T47D (cell line): ENCODE results near the gene CLASP1.
"Not testable (repeated sequence)": the region's sequence is repeated elsewhere in the genome, so short reads cannot be mapped to it uniquely, and the experiment has no call there.

ENCODE experiments used
- DNase-seq, 2 experiments: peaks; one replicate each; pipeline versions ENCODE4 v3.0.0 to v3.0.0-alpha.2; 2011 to 2012; ENCODE audit warnings: low read depth in 1 of 2, low spot score in 1 of 2
- JUND ChIP-seq: IDR thresholded peaks from 2 replicates; pipeline ENCODE4 v1.6.1; 2012; ENCODE audit warnings: low read depth
- in situ Hi-C: cut with HindIII; loops from 2 replicates; pipeline ENCODE4 v1.10.0; 2016; ENCODE audit warnings: low sequenced_read_pairs, low pct_unique_long_range_greater_than_20kb

CLASP1 gene

GRCh38 chr2:121558329-121558728 is 90.9 kb downstream of the CLASP1 start:
- in situ Hi-C loops: no loop called here
- DNase-seq: no peak
- no peak for TF ChIP-seq JUND

GRCh38 chr2:121555008-121555407 is 94.3 kb downstream of the CLASP1 start:
- TF ChIP-seq JUND: no peak
- in situ Hi-C loops: no loop called here

GRCh38 chr2:121552477-121553180 is 96.6 kb downstream of the CLASP1 start:
- in situ Hi-C loops, DNase-seq: not testable (repeated sequence)

More at GRCh38 chr2:121555008-121555407, 94.3 kb downstream of the CLASP1 start:
- no peak for DNase-seq

GRCh38 chr2:121550669-121551068 is 98.6 kb downstream of the CLASP1 start:
- TF ChIP-seq JUND: no peak
- DNase-seq: no peak
- in situ Hi-C loops: no loop called here

GRCh38 chr2:121547646-121548045 is 101.6 kb downstream of the CLASP1 start:
- TF ChIP-seq JUND: no peak
- no peak for DNase-seq
- in situ Hi-C loops: no loop called here

GRCh38 chr2:121545913-121546312 is 103.3 kb downstream of the CLASP1 start:
- TF ChIP-seq JUND: no peak
- in situ Hi-C loops: no loop called here
- no peak for DNase-seq

- TF ChIP-seq JUND: no peak
- in situ Hi-C loops: no loop called here
- no peak for DNase-seq
Observed at GRCh38 chr2:121545257-121545656, 104.0 kb downstream of the CLASP1 start.

- DNase-seq: no peak
- TF ChIP-seq JUND: no peak
- in situ Hi-C loops: no loop called here
Observed at GRCh38 chr2:121541495-121541894, 107.8 kb downstream of the CLASP1 start.

GRCh38 chr2:121539750-121540469 is 109.4 kb downstream of the CLASP1 start:
- DNase-seq: no peak
- no peak for TF ChIP-seq JUND
- in situ Hi-C loops: no loop called here

GRCh38 chr2:121536850-121537557 is 112.3 kb downstream of the CLASP1 start:
- DNase-seq: no peak
- in situ Hi-C loops: no loop called here
- TF ChIP-seq JUND: no peak

- DNase-seq: no peak
- in situ Hi-C loops: no loop called here
- TF ChIP-seq JUND: no peak
Observed at GRCh38 chr2:121536347-121536746, 112.9 kb downstream of the CLASP1 start.

GRCh38 chr2:121534007-121534406 is 115.3 kb downstream of the CLASP1 start:
- no peak for TF ChIP-seq JUND
- no peak for DNase-seq
- in situ Hi-C loops: no loop called here

- DNase-seq: peak; percentile 9 to 52
- TF ChIP-seq JUND: no peak
- in situ Hi-C loops: no loop called here
Observed at GRCh38 chr2:121532894-121533293, 116.4 kb downstream of the CLASP1 start.
